Suppressor macrophage treated with lipopolysaccharide for 1 hour (primary cell): ENCODE results near the gene DYSF.
A peak's percentile ranks its signal among the peaks of the same experiment; 100 is the strongest.

Experiments
- DNase-seq, 3 donors: peaks; one replicate each; pipeline ENCODE4 v3.0.0-alpha.2; 2020 to 2022

Gene DYSF

GRCh38 chr2:71604726-71605120 is 151.4 kb downstream of the DYSF start:
- DNase-seq: no peak

- peak in 2 of 3 donors; percentile 7 to 21 for DNase-seq
Measured at GRCh38 chr2:71605173-71605641, 151.8 kb downstream of the DYSF start.

GRCh38 chr2:71605781-71606241 is 152.4 kb downstream of the DYSF start:
- no peak for DNase-seq

GRCh38 chr2:71606244-71606643 is 152.9 kb downstream of the DYSF start:
- no peak for DNase-seq

- DNase-seq: no peak
Measured at GRCh38 chr2:71607151-71607889, 154.0 kb downstream of the DYSF start.

GRCh38 chr2:71608034-71608433 is 154.7 kb downstream of the DYSF start:
- DNase-seq: no peak

- DNase-seq: no peak
Measured at GRCh38 chr2:71608441-71608840, 155.1 kb downstream of the DYSF start.

GRCh38 chr2:71609029-71609428 is 155.7 kb downstream of the DYSF start:
- DNase-seq: no peak

- DNase-seq: no peak
Measured at GRCh38 chr2:71609441-71609840, 156.1 kb downstream of the DYSF start.

- peak; percentile 35 to 73 (median 64) for DNase-seq
Measured at GRCh38 chr2:71609958-71610357, 156.6 kb downstream of the DYSF start.

GRCh38 chr2:71610671-71611070 is 157.3 kb downstream of the DYSF start:
- DNase-seq: no peak

GRCh38 chr2:71611247-71611646 is 157.9 kb downstream of the DYSF start:
- no peak for DNase-seq

GRCh38 chr2:71611781-71612527 is 158.6 kb downstream of the DYSF start:
- DNase-seq: no peak

GRCh38 chr2:71612581-71613402 is 159.4 kb downstream of the DYSF start:
- no peak for DNase-seq

GRCh38 chr2:71613403-71613952 is 160.1 kb downstream of the DYSF start:
- DNase-seq: no peak

GRCh38 chr2:71613953-71614925 is 160.9 kb downstream of the DYSF start:
- no peak for DNase-seq

- DNase-seq: no peak
Measured at GRCh38 chr2:71614976-71615766, 161.8 kb downstream of the DYSF start.

- DNase-seq: no peak
Measured at GRCh38 chr2:71615767-71616730, 162.7 kb downstream of the DYSF start.

- DNase-seq: no peak
Measured at GRCh38 chr2:71617266-71617665, 163.9 kb downstream of the DYSF start.
